SKM-1 (cell line): ENCODE results near the gene SMARCAL1.

Source experiments
- DNase-seq: peaks from one replicate; lab custom pipeline; 2025; ENCODE audit not compliant: unreplicated experiment; lab: John Stamatoyannopoulos, UW

SMARCAL1 gene

GRCh38 chr2:216527600-216527999 lies 115.3 kb downstream of the SMARCAL1 start:
- DNase-seq, result no peak

GRCh38 chr2:216532562-216532961 lies 120.3 kb downstream of the SMARCAL1 start:
- DNase-seq, result no peak
